A673 (cell line): ENCODE data around the gene MMEL1.
A peak's percentile ranks its signal among the peaks of the same experiment; 100 is the strongest.

ENCODE experiments used
- EZH2 ChIP-seq: fragments of 200-600 bp; sonication (generic); IDR thresholded peaks from 2 replicates; pipeline ENCODE4 v1.6.1; 2017; ENCODE audit warnings: borderline replicate concordance, low read depth, mild to moderate bottlenecking, mixed read lengths, antibody characterized with exemption, low read length; ENCODE audit not compliant: poor library complexity, severe bottlenecking
- TF ChIP-seq, protein P1 (sequence below): fragments of 300-800, 200-600 bp; sonication (generic); conservative IDR thresholded peaks from 2 replicates; pipeline ENCODE4 v1.5.1; 2017; ENCODE audit warnings: low read depth, mild to moderate bottlenecking, antibody characterized with exemption, low read length, moderate library complexity, mixed read lengths

DNA sequence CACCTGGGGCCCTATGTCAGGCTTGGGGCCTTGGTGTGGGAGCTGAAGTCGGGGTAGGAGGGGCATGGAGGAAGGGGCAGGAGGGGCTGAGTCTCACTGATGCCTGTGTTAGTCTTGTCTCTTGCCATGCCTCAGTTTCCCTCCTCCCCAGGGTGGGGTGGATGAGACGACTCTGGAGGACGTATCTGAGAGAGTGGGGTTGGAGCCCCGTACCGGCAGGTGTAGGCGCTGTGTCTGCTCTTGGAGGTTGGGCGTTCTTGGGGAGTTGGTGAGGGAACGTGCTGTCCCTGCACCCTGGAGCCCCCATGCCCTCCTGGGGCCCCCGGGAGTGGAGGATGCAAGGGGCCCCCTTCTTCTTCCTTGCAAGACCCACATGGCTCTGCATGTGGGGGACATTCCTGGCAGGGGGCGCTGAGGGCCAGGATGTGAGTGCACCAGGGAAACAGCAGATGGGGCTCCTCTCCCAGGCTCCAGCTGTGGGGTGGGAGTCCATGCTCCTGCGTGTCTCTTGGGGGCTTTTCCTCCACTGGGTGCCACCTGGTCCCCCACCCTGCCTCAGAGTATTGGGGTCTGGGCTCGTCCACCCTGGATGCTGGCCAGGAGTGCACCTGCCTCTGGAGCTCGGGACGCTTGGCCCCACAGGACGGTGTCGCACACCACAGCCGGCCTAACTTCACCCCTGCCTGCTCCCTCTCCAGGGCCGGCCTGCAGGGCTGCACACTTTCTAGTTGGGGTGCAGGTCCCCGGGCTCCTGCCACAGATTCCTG is 78.0 kb downstream of the MMEL1 start:
- no peak for TF ChIP-seq EZH2
- TF ChIP-seq, protein P1, sequence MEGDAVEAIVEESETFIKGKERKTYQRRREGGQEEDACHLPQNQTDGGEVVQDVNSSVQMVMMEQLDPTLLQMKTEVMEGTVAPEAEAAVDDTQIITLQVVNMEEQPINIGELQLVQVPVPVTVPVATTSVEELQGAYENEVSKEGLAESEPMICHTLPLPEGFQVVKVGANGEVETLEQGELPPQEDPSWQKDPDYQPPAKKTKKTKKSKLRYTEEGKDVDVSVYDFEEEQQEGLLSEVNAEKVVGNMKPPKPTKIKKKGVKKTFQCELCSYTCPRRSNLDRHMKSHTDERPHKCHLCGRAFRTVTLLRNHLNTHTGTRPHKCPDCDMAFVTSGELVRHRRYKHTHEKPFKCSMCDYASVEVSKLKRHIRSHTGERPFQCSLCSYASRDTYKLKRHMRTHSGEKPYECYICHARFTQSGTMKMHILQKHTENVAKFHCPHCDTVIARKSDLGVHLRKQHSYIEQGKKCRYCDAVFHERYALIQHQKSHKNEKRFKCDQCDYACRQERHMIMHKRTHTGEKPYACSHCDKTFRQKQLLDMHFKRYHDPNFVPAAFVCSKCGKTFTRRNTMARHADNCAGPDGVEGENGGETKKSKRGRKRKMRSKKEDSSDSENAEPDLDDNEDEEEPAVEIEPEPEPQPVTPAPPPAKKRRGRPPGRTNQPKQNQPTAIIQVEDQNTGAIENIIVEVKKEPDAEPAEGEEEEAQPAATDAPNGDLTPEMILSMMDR = peak; percentile 70
